Measurements from ENCODE around the gene FILIP1. TPM values are rescaled to one million over a fixed set of nuclear protein-coding genes. Genes with fewer than 3 reads are reported as not detected.
A peak's percentile ranks its signal among the peaks of the same experiment; 100 is the strongest.
"Not testable (repeated sequence)": the region's sequence is repeated elsewhere in the genome, so short reads cannot be mapped to it uniquely, and the experiment has no call there.

Gene FILIP1
- total RNA-seq, 4 donors from 2014 or later = 57.5 to 123 (median 93.8) TPM

DNA sequence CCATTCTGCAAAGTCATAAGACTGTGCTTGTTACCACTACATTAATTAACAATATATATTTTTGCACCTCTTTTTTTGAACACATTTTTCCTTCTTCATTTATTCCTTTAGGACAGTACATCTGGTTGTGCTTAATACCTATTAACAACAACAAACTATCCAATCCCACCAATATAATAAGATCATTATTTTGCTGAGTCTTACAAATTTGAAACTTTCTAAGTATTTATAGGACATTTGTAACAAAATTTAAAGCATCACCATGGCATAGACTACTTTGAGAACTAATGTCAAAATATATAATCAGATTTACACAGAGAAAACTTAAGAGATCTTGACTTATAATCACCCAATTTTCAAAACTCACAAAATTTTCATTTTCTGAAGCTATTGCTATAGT, 47.9 kb downstream of the FILIP1 start:
- in situ Hi-C loops (cut with MboI; ENCODE audit: low sequenced_read_pairs in 4 of 4) (no loop called here), intact Hi-C loops (cut with DNase I; ENCODE audit: low total_unique reads) (no loop called here)
- H3K4me3 ChIP-seq = no peak overlapping the region
- no peak for DNase-seq
- no peaks in the 10 kb centered on the region for H3K36me3 ChIP-seq
- TF ChIP-seq POLR2A (IDR thresholded peaks at IDR 0.05) = no peak
- TF ChIP-seq, protein P1, sequence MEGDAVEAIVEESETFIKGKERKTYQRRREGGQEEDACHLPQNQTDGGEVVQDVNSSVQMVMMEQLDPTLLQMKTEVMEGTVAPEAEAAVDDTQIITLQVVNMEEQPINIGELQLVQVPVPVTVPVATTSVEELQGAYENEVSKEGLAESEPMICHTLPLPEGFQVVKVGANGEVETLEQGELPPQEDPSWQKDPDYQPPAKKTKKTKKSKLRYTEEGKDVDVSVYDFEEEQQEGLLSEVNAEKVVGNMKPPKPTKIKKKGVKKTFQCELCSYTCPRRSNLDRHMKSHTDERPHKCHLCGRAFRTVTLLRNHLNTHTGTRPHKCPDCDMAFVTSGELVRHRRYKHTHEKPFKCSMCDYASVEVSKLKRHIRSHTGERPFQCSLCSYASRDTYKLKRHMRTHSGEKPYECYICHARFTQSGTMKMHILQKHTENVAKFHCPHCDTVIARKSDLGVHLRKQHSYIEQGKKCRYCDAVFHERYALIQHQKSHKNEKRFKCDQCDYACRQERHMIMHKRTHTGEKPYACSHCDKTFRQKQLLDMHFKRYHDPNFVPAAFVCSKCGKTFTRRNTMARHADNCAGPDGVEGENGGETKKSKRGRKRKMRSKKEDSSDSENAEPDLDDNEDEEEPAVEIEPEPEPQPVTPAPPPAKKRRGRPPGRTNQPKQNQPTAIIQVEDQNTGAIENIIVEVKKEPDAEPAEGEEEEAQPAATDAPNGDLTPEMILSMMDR (IDR thresholded peaks at IDR 0.05 in 4 of 5, conservative IDR thresholded peaks at IDR 0.05 in 1 of 5) = no peak
- peaks cover 14 to 32% of the 10 kb centered on the region in 2 donors for H3K4me1 ChIP-seq
- no peaks in the 10 kb centered on the region for H3K9me3 ChIP-seq
- peak overlapping the region in 3 of 4 donors; percentile 16 to 70 (median 30) for H3K27ac ChIP-seq
- H3K27me3 ChIP-seq = no peaks in the 10 kb centered on the region
- ATAC-seq = no peak

DNA sequence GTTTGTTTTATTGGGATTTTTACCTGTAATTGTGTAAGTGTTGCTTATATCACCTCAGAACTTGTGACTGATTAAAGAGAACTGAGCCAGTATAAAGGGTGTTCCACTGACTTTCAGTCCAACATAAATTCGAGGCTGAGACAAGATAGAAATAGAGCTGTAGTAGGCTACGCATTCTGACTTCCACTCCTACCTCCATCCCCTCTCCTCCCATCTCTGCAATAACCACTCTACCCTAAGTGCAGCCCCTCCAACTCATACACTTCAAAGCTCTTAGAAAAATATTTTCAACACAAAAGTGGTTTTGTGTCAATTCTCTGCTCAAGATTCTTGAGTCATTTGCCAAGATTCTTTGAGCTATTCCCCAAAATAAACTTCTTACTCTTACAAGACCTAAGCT, 48.7 kb downstream of the FILIP1 start:
- Histone ChIP-seq H3K27me3 (no peaks in the 10 kb centered on the region), H3K27ac (peak overlapping the region in 3 of 4 donors; percentile 16 to 70 (median 30)), H3K9me3 (no peaks in the 10 kb centered on the region), H3K4me3 (no peak overlapping the region), H3K4me1 (peaks cover 21 to 34% of the 10 kb centered on the region in 2 donors), H3K36me3 (no peaks in the 10 kb centered on the region)
- ATAC-seq (no peak), DNase-seq (no peak)
- in situ Hi-C loops (cut with MboI; ENCODE audit: low sequenced_read_pairs in 4 of 4) = no loop called here
- intact Hi-C loops (cut with DNase I; ENCODE audit: low total_unique reads) = no loop called here
- TF ChIP-seq, protein P1 (IDR thresholded peaks at IDR 0.05 in 4 of 5, conservative IDR thresholded peaks at IDR 0.05 in 1 of 5) = no peak
- no peak for TF ChIP-seq POLR2A (IDR thresholded peaks at IDR 0.05)

DNA sequence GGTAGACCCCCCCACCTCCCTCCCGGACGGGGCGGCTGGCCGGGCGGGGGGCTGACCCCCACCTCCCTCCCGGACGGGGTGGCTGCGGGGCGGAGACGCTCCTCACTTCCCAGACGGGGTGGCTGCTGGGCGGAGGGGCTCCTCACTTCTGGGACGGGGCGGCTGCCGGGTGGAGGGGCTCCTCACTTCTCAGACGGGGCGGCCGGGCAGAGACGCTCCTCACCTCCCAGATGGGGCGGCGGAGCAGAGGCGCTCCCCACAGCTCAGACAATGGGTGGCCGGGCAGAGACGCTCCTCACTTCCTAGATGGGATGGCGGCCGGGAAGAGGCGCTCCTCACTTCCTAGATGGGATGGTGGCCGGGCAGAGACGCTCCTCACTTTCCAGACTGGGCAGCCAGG, 51.7 kb downstream of the FILIP1 start:
- intact Hi-C loops (cut with DNase I; ENCODE audit: low total_unique reads); H3K9me3 ChIP-seq; DNase-seq; H3K27me3 ChIP-seq; H3K4me3 ChIP-seq; in situ Hi-C loops (cut with MboI; ENCODE audit: low sequenced_read_pairs in 4 of 4); H3K27ac ChIP-seq; H3K36me3 ChIP-seq; ATAC-seq: not testable (repeated sequence)
- H3K4me1 ChIP-seq = peaks cover 40 to 51% of the 10 kb centered on the region in 2 donors

DNA sequence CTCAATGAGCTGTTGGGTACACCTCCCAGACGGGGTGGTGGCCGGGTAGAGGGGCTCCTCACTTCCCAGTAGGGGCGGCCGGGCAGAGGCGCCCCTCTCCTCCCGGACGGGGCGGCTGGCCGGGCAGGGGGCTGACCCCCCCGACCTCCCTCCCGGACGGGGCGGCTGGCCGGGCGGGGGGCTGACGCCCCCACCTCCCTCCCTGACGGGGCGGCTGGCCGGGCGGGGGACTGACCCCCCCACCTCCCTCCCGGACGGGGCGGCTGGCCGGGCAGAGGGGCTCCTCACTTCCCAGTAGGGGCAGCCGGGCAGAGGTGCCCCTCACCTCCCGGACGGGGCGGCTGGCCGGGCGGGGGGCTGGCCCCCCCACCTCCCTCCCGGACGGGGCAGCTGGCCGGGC, 52.1 kb downstream of the FILIP1 start:
- ATAC-seq; H3K4me3 ChIP-seq; DNase-seq; in situ Hi-C loops (cut with MboI; ENCODE audit: low sequenced_read_pairs in 4 of 4); intact Hi-C loops (cut with DNase I; ENCODE audit: low total_unique reads); H3K9me3 ChIP-seq; H3K27ac ChIP-seq; H3K36me3 ChIP-seq; H3K27me3 ChIP-seq: not testable (repeated sequence)
- H3K4me1 ChIP-seq = peaks cover 44 to 51% of the 10 kb centered on the region in 2 donors

DNA sequence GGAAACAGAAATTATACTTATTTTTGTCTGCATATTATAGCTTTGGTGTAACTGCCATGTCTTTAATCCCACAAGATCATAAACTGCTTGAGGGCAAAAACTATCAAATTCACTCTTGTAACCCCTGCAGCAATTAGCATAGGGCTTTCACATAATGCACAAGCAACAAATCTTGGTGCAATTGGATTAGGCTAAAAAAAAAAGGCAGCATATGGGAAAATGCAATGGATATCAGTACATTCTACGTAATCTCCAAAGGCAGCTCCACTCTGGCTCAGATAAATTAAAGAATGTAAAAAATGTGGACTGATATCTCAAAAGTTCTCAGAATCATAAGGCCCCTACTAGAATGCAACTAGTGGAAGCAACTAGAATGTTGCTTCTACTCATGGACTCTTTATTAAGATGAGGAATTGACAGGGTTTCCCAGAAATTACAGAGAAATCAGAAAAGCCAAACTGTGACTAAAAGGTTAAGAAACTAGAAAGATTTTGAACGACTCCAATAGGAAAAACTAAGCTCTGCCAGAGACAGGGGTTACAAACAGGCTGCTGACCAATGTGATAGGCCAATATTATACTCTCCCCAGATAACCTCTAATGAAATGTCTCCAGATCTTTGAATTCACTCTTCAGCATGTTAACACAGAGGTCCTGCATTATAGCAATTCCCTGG, 55.0 kb downstream of the FILIP1 start:
- TF ChIP-seq, protein P1 (IDR thresholded peaks at IDR 0.05 in 4 of 5, conservative IDR thresholded peaks at IDR 0.05 in 1 of 5) = no peak
- TF ChIP-seq POLR2A (IDR thresholded peaks at IDR 0.05) = no peak
- intact Hi-C loops (cut with DNase I; ENCODE audit: low total_unique reads) (no loop called here), in situ Hi-C loops (cut with MboI; ENCODE audit: low sequenced_read_pairs in 4 of 4) (loop anchor here in 1 of 4 donors (10.0 kb wide), 1 partner anchor 56 kb away; the partner anchor contains the start of gene FILIP1)
- Histone ChIP-seq H3K4me3 (no peak overlapping the region), H3K27me3 (no peaks in the 10 kb centered on the region), H3K27ac (peak overlapping the region; percentile 72 to 84 (median 76)), H3K36me3 (no peaks in the 10 kb centered on the region), H3K9me3 (no peaks in the 10 kb centered on the region), H3K4me1 (peaks cover 51 to 54% of the 10 kb centered on the region in 2 donors)
- ATAC-seq (no peak), DNase-seq (no peak)
